Measurements from ENCODE around the gene R3HDM4.
A peak's percentile ranks its signal among the peaks of the same experiment; 100 is the strongest.

The R3HDM4 gene

GRCh38 chr19:926323-926588 is 13.2 kb upstream of the R3HDM4 start:
- no peak for TF ChIP-seq CTCF (IDR thresholded peaks at IDR 0.05; ENCODE audit: control insufficient read depth, insufficient read depth, low read depth, low read length, missing control alignments)
- no peak for DNase-seq (ENCODE audit: low read depth)
- H3K4me3 ChIP-seq (ENCODE audit: control insufficient read depth, low read depth, low read length), result peak overlapping the region; percentile 67

- peak within 1 kb of the TSS; percentile 67 for H3K4me3 ChIP-seq (ENCODE audit: control insufficient read depth, low read depth, low read length)
- TF ChIP-seq CTCF (IDR thresholded peaks at IDR 0.05; ENCODE audit: control insufficient read depth, insufficient read depth, low read depth, low read length, missing control alignments), result no peak
- peak; percentile 14 for DNase-seq (ENCODE audit: low read depth)
Measured at GRCh38 chr19:925526-926322, 12.7 kb upstream of the R3HDM4 start, which contains the start of gene ARID3A. Gene ARID3A (plus strand): TSS chr19:926035. CDS start chr19:929529, 3,494 bp downstream.

DNA sequence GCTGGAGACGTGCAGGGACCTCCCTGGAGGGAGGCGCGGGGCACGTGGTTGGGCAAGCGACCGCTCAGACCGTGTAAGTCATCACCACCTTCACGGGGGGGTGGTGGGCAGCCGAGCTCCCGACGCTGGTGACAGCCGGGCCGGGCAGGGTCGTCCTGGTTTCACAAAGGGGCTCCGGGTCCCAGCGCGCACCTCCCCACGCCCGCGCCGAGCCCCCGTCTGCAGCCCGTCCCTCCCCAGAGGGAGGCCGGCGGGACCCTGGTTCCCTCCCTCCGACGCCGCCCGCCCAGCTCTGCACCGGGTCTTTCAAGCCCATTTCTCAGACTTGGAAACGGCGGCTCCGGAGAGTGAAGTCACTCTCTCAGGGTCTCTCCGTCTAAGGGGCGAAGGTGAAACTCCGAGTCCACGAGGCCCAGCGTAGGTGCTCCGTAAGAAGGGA is 12.1 kb upstream of the R3HDM4 start:
- H3K4me3 ChIP-seq (ENCODE audit: control insufficient read depth, low read depth, low read length), result peak overlapping the region; percentile 67
- DNase-seq (ENCODE audit: low read depth), result no peak
- TF ChIP-seq CTCF (IDR thresholded peaks at IDR 0.05; ENCODE audit: control insufficient read depth, insufficient read depth, low read depth, low read length, missing control alignments), result no peak

DNA sequence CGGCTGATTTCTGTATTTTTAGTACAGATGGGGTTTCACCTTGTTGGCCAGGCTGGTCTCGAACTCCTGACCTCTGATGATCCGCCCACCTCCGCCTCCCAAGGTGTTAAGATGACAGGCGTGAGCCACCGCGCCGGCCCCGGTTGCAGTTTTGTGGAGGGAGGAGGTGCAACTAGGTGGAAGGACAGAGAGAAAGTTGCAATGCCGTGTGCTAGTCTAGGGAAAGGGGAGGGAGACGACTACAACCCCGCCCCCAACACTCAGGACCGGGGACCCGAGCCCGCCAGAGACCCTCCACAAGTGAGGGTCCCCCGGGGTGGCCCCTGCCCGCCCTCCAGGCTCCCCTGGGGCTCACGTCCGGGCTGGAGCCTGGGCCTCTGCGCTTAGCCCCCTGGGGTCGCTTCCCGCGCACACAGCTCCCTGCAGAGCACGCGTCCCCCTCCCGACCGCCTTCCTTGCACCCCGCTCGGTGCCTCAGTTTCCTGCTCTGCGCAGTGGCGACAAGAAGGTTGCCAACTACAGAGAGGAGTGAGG is 11.6 kb upstream of the R3HDM4 start:
- no peak for DNase-seq (ENCODE audit: low read depth)
- TF ChIP-seq CTCF (IDR thresholded peaks at IDR 0.05; ENCODE audit: control insufficient read depth, insufficient read depth, low read depth, low read length, missing control alignments), result no peak
- peak overlapping the region; percentile 67 for H3K4me3 ChIP-seq (ENCODE audit: control insufficient read depth, low read depth, low read length)

- no peak for DNase-seq (ENCODE audit: low read depth)
- no peak for TF ChIP-seq CTCF (IDR thresholded peaks at IDR 0.05; ENCODE audit: control insufficient read depth, insufficient read depth, low read depth, low read length, missing control alignments)
- no peak overlapping the region; the same call in 1 of the 2 replicates for H3K4me3 ChIP-seq (ENCODE audit: control insufficient read depth, low read depth, low read length)
Measured at GRCh38 chr19:920051-920864, 7.2 kb upstream of the R3HDM4 start.

GRCh38 chr19:919199-920050 is 6.4 kb upstream of the R3HDM4 start:
- H3K4me3 ChIP-seq (ENCODE audit: control insufficient read depth, low read depth, low read length), result no peak overlapping the region
- no peak for TF ChIP-seq CTCF (IDR thresholded peaks at IDR 0.05; ENCODE audit: control insufficient read depth, insufficient read depth, low read depth, low read length, missing control alignments)
- no peak for DNase-seq (ENCODE audit: low read depth)

All from AG09309 (cell line).